Sigmoid colon (tissue), 4 donors: ENCODE results near the gene DPP6.
"Not testable (repeated sequence)": the region's sequence is repeated elsewhere in the genome, so short reads cannot be mapped to it uniquely, and the experiment has no call there.

Experiments used
- CTCF ChIP-seq, 4 experiments: fragments of 450-650 bp in 3 of 4; fragments of 200-600 bp in 1 of 4; IDR thresholded peaks; one replicate each; pipeline ENCODE4 v1.5.1; 2016 to 2019; ENCODE audit warnings: antibody characterized with exemption in 4 of 4, mild to moderate bottlenecking in 3 of 4, moderate library complexity in 2 of 4
- POLR2AphosphoS5 ChIP-seq, 4 donors: sonication (generic); formaldehyde crosslinking; IDR thresholded peaks; one replicate each; pipeline ENCODE4 v1.6.1; 2017; ENCODE audit warnings: antibody characterized with exemption in 4 of 4

DNA sequence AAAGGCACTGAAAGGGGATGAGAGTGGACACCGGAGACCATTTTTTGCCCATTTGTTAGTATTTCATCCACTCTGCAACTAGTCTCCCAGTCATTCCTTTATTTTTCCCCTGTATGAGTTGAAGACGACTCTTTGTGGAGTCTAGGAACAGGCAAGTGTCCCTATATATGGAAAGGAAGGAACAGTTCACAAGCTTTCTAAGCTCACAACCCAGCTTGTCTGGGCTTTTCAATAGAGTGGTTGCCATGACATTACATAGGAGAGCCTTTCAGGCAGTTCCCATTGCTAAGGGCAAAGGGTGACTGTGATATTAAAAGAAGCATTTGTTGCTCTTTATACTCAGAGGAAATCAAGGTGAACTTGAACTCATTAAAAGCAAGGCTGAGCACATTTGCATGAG, 33.8 kb upstream of the DPP6 start:
- not testable (repeated sequence) for TF ChIP-seq CTCF, POLR2AphosphoS5 (IDR thresholded peaks at IDR 0.05)
